ENCODE measurements around the gene ESPL1.

ESPL1 gene

DNA sequence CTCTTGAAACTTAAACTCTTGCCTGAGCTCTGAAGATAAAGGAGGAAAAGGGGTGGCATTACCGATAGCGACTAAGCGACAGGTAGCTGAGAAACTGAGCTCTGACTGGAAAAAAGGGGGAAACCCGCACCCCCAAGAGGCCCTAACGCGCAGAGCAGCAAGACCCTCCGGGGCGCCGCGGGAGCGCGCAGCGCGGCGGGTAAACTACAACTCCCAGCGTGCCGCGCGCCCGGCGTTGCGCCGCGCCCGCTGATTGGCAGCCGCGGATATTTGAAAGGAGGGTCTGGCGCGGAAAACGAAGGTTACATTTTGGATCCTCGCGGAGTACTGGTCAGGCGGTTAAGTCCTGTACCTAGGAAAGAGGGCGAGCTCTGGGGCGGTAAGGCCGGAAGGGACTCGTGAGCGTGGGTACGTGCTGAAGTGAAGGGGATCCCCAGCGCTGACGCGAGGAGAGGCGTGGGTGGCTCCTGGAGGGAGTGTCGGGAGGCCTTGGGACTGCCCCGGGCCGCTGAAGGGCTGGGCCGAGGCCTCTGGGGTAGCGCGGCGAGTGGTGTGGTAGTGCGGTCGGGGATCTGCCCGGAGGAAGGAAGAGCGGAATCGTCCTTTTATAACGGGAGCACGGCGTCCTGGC is at the start of gene ESPL1:
Gene ESPL1, plus strand, starts transcription at position 301 of the 631 bp plus-strand sequence. CDS start 468 bp downstream, outside the sequence.
- DNase-seq (ENCODE audit: low spot score): peak; percentile 83

DNA sequence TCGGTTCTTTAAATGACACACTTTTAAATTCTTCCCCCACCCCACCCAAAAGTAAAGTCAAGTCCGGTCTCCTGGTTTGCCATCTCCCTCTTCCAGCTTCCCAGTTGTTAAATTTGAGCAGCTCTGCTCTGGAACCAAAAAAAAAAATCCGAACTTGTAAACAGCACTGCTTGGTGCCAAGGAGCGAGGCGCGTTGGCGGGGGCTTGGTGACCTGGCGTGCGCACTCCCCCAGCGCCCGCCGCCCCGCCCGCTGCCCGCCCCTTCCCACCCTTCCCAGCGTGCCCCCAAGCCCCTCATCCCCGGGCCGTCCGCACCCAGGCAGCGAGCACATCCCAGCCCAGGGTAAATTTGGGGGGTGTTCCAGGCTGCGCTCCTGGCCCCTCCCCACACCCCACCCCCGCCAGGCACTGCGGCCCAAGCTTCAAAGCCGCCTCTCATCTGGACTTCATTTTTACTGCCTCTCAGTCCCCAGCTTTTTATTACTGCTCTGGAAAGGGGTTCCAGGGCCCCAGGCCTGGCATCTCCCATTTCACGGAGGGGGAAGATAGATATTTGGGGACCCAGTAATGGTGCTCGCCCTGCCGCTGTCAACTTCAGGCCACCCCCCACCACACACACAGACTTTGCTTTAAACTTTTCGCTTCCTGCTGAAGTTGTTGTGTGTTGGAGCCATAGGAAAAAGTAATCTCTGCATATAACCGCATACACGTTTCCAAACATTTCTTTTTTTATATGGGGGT is 49.4 kb upstream of the ESPL1 start:
- no peak for DNase-seq (ENCODE audit: low spot score)

DNA sequence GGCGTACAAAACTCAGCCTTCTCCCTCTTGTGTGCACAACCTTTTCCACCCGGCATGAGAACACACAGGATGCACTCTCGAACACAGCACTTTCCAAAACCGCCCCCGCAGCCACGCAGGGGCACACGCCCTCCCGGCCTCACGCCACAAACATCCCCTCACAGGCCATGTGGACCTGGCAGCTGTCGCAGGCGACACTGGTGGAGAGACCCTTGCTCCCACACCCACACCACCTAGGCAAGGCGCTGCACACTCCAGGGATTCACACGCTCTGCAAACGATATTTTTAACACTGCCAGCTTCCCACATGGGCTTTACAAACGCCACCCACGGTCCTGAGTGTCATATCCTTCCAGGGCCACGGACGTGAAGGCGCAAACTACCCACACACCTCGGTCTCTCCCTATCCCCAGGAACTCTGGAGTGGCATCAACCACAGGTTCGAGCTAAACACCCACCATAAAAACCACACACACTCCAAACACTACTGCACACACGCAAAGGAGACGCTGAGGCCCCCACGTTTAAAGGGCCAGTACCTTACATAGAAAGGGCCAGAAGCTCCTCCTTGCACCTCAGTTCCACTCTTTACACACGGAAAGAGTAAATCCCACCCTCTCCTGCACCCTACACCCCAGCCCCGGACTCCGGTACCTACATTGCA is 48.7 kb upstream of the ESPL1 start:
- DNase-seq (ENCODE audit: low spot score): peak; percentile 40

DNA sequence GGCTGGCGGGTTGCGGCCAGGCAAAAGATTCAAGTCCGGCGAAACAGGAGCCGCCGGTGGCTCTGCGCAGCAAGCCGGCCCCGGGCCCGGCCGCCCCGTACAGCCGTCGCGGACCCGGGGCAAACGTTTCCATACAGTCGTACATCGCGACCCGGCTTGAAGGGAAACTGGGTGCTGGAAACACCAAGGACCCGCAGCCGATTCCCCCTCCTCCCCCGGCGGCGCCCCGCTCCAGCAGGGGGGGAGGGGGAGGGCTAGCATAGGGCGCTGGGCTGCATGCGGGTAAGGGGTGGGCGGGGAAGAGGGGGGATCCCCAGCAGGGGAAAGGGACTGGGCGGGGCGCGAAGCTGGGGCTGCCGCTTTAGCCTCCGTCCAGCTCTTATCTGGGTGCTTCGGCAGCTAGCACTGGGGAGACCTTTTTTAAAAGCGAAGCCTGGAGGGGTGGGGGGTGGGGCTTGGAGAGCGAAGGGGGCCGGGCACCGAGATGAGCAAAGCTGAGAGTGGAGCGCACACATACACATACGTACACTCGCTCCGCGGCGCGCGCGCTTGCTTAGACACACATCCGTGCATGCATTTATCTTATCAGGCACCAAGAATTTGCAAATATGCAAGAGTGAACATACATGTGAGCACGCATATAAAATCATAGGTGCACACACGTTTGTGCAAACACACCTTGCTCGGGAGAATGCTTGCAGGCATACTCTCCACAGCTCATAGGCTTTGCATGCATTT is 48.0 kb upstream of the ESPL1 start:
- peak; percentile 78 for DNase-seq (ENCODE audit: low spot score)

DNA sequence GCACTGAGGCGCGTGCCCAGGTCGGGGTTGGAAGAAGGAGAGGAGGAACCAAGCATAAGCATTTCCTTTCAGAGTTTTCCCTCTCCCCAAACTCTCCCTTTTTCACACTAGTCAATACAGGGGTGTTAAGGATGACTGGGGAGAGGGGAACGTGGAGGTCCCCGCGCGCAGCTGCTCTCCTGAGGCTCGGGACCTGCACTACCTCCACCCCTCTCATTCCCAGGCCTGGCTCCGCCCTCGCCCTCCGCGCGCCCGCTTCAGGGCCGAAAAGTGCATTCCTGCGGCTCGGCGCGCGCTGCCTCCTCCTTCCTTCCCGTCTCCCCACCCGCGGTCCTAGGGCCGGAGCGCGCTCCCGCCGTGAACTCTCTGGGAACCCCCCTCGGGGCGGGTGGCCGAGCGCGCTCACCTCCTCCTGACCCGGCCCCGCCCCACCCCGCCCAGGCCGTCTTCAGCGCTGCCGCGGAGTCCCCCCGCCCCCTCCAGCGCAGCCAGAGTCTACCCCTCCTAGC is 47.4 kb upstream of the ESPL1 start:
- peak; percentile 78 for DNase-seq (ENCODE audit: low spot score)

DNA sequence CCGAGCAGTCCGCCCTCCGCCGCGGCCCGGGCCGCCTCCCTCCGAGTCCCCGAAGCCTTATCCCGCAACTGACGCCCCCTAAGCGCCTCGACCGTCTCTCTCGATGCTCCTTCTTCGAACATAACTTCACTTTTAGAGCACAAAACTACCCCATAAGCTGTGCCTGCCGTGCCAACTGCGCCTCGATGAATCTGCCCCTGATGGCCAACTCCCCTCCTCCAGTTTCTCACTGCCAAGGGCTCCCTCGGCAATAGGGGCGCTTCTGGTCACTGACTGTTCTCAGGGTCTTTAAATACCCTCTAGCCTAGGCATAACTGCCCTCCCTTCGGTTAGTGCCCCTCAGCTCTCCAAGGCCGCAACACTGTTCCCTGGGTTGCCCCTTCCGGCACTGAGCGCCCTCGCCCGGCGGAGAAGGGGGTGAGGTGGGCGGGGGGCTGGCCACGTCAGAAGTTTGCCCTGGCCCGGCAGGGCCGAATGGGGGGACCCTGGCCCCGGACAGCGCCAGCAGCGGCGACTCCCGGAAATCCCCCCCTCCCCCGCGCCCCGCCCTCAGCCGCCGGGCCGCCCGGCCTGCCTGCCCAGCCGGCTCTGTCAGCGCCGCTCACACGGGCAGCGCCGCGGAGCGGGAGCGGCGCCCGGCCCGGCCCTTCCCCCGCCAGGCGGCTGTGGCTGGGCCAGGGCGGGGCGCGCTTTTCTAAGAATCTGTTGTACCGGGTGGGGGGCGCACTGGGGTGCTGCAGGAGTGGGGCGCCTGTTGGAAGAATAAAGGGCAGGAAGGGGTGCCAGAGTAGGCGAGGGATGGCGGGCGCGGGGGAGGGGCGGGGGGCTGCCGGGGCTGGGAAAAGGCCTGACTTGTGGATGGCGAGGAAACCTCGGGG is 46.7 kb upstream of the ESPL1 start:
- DNase-seq (ENCODE audit: low spot score): peak; percentile 45

DNA sequence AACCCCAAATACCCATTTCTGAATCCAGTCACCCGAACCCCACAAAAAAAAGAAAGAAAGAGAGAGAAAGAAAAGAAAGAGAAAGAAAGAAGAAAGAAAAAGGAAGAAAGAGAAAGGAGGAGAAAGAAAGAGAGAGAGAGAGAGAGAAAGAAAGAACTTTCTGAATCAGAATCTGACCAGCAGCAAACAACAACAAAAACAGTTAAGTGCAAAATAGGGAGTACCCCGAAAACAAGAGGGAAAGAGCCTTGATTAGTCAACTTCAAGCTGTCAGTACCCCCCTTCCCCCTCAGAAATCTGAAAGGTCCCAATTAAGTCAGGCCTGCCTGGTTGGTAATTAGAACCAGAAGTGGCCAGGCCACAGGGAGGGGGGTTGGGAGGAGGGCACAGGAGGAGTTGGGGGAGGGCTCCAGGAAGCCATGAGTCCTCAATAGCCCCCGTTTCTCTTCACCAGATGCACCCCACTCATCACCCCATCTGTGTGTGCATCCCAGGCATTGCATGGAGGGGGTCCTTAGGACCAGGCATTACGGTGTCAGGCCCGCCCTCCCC is 45.9 kb upstream of the ESPL1 start:
- DNase-seq (ENCODE audit: low spot score): no peak

DNA sequence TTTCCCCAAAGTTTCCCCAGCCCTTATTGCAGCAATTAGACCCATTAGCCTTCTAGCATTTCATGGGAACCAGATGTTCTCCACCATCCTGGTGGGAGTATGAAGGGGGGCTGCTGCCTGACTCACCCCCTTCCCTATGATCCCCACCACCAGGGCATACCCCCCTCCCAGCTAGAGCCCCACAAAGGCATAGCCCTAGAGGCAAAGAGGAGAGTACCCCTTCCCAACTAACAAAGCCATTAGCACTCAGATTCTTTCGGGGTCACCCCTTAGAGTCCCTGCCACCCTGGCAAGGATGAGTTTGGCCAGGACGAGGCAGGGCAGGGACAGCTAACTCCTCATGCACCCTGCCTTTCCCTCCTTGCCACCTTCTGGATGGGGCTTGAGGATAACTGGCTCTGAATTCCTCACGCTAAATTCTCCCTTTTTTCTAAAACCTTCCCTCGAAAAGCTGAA is 45.3 kb upstream of the ESPL1 start:
- no peak for DNase-seq (ENCODE audit: low spot score)

DNA sequence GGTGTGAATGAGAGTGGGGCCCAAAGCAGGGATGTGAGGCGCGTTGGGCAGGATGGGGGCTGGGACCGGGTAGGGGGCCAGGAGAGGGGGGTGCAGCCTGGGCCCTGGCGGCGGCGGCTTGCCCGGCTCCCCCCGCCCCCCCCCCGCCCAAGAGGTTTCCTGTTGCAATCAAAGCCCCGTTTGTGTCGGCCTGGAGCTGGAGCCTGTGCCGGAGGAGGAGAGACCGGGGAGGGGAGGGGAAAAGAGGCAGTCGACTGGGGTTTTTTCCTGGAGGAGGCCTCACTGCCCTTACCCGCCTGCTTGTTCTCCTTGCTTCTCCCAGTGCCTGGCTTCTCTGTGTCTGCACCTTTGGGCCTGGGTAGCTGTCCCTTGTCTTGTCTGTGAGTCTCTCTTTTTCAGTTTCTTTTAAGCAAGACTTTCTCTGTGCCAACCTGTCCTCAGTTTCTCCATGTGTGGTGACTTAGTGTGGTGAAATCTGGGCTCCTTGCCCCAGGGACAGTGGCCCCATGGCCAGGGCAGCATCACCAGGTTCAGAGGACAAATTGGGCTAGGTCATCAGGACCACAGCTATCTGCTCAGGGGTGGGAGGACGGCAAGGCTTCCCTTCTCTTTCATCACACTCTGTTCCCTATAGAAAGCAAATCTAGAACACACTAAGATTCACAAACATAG is 44.6 kb upstream of the ESPL1 start:
- no peak for DNase-seq (ENCODE audit: low spot score)

DNA sequence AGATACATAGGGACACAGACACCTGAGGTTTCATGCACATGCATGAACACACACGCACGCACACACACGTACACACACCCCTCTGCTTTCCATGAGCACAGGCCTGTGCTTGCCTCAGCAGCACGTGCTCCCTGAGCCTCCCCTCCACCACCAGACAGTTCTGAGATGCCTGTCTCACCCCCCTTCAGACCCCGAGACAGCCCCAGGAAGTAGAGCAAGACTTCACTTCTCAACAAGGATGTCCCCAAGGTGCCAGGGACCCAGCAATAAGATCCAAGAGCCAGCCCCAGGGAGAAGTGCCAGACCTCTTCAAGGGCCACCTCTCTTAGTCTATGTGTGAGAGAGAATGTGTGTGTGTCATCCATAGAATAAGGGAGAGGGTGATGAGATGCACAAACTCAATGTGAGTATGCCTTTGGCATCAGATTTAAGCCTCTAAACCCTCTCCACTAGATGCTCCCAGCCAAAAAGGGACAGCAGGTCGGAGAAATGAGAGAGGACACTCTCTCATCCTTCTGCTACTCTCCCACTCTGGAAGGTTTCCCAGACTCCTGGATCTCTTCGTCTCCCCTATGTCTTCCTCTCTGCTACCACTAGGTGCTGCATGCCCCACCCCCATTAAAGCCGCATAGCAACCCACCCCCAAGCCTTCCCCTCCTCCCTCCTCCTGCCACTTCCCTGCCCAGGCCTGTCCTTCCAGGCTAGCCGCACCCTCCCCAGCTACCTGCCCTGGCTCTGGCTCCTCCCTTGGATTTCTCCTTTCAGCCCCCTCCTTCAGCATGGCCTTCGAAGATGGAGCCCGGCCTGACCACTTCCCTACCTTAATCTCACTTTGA is 43.8 kb upstream of the ESPL1 start:
- DNase-seq (ENCODE audit: low spot score): no peak

DNA sequence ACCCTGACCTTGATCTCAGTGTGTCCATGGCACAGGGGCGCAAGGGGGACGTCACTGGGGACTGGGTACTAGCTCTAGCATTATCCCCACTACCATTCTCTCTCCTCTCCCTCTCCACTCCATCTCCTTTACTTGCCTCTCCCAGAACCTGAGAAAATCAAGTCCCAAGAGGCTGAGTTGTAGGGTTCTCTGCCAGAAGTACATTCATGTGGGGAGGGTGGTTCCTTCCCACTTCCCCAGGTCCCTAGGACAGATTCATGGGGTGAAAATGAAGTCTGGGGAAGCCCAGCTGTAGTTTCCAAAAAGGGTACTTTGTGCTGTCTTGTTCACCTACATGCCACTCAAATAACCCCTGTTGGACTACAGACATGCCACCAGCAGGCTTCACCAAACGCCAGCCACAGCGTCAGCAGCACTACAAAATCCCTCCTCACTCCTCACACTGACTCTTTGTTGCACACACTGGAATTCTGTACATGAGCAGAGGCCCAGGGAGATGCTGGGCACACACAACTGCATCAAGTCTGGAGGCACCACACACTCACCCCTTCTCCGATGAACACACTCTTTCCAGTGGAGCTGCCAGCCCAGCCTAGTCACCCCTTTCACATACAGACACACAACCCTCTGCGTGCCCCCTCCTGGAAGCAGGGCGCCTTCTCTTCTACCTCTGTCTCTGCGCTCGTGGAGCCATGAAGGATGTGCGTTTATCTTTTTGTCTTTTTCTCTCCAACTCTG is 43.0 kb upstream of the ESPL1 start:
- no peak for DNase-seq (ENCODE audit: low spot score)

DNA sequence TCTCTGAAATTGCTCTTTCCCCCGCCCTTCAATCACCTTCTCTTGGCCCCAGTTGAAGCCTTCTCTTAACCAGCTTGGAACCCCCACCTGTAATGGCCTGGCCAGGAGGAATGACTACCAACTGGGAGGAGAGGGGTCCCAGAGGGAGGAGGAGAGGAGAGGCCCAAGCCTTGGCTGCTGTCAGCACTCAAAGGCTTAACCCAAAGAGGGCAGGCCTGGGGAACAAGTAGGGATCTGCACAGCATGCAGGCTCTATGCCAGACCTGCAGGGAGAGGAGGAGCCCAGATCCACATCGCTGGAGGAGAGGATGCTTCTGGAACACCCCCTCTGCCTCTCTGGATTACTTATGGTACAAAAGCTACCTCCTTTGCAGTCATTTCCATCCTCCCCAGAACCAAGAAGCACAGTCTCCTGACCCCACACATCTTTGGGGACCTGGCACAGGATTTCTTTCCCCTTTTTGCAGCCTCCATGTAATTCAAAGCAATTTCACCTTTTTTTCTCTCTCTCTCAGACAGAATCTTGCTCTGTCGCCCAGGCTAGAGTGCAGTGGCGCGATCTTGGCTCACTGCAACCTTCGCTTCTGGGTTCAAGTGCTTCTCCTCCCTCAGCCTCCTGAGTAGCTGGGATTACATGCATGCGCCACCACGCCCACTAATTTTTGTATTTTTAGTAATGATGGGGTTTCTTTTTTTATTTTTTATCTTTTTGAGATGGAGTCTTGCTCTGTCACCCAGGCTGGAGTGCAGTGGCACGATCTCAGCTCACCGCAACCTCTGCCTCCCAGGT is 42.3 kb upstream of the ESPL1 start:
- DNase-seq (ENCODE audit: low spot score): no peak

DNA sequence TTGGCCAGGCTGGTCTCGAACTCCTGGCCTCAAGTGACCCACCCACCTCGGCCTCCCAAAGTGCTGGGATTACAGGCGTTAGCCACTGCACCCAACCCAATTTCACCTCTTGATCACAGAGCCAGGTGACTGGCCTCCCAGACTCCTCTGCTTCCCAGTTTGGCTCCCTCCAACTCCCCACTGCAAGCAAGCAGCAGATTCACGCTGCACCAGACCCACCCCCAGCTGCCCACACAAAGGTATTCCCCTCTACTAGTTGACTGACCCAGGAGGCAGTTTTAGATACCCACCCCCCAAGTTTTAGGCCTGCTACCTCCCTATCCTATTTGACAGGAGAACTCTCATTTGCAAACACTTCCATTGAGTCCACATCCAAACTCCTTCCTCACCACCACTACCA is 41.3 kb upstream of the ESPL1 start:
- DNase-seq (ENCODE audit: low spot score): no peak

DNA sequence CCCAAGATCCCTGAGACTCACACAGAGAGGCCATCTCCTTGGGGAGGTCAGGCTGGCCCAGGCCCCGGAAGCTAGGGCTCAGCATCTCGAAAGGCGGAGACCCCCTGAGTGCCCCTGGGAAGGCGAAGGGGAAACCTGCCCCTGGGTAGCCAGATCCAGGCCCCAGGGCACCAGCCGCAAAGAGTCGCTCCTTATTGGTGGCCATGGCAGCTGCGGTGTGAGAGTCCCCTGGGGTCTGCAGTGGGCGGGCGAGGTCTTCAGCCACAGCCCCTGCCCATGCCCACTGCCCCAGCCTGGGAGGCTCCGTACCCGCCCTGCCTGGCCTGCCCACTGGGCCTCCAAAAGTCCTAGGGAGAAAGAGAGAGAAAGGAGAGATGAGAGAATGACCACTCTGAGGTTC is 40.8 kb upstream of the ESPL1 start:
- DNase-seq (ENCODE audit: low spot score): no peak

DNA sequence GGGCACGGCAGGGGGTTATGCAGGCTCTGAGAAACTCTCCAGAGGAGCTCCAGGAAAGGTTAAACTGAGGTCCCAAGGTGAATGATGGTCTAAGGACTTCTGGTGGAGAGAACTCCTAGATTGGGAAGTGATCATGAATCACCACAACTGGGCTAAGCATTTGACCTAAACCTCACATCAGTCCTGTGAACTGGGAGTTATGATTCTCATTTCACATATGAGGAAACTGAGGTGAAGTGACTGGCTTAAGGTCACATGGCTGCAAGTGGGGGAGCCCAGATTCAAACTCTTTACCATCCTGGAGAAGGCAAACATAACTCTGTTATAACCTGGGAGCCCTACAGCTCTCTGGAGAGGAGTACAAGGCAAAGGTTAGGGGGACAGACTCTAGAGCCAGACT is 40.3 kb upstream of the ESPL1 start:
- no peak for DNase-seq (ENCODE audit: low spot score)

DNA sequence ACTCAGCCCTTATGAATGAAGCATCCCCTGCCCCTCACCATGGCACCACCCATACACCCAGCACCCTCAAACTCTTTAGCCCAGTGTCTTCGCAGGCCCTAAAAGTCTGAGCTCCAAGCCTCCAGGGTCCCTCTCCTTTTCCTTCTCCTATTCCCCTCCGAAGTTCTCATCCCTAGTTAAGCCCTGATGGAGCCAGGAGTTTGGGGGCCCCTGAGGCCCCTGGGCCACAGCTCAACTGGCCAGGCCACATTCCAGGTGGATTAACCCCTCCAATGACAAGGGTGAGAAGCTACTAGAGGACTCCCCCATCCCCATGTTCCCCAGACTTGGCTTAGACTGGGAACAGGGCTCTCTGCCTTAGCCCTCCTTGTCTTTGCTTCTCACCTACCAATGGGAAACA is 38.6 kb upstream of the ESPL1 start:
- DNase-seq (ENCODE audit: low spot score): no peak

DNA sequence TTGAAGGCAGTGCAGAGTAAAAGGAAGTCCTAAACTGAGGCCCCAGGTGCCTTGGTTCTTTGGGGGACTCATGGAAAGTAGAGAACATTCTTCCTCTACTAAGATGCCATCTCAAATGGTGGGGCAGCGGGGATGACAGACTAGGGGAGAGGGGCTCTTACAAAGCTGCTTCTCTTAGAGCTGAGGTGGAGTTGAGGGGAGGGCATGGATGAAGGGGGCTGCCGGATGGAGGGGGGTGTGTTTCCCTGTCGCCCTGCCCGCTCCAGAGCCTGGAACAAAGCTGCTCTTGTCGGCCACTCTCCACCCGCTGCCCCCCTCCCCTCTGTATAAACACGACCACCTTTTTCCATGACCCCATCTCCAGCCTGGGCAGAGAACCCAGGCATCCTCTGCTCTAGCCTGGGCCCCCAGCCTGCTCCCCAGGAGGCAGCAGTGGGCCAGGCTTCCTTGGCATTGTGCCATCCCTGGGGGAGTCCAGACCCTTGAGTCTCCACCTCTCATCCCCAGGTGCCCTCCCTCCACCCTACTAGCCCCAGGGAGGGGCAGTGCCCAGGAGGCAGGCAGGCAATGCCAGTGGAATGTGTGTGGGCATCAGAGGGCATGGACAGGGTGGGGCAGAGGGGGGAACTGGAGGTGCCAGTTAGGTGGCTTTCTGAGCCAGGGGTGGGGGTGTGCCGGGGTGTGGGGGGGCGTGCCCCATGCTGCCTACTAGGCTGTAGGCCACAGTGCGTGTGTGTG is 37.8 kb upstream of the ESPL1 start:
- DNase-seq (ENCODE audit: low spot score): no peak

DNA sequence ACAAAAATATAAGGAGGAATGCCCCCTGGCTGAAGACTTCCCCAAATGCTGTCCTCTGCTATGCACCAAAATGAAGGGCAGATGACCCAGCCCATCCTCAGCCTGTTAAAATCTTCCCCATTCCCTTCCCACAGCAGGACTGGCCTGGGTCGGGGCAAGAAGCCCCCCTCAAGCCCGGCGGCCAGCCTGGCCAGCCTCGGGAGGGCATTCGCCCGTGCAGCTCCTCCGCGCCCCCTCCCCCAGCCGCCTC is 36.5 kb upstream of the ESPL1 start:
- no peak for DNase-seq (ENCODE audit: low spot score)

Data from CD4-positive, alpha-beta T cell treated with Interleukin-15 for 4 hours (primary cell).